Hippocampal formation (tissue), 2 donors: ENCODE measurements around the gene HES4.
"Not testable (repeated sequence)": the region's sequence is repeated elsewhere in the genome, so short reads cannot be mapped to it uniquely, and the experiment has no call there.

Source experiments
- DNase-seq, 2 donors: peaks; one replicate each; lab custom pipeline; 2025; lab: John Stamatoyannopoulos, UW

The HES4 gene

DNA sequence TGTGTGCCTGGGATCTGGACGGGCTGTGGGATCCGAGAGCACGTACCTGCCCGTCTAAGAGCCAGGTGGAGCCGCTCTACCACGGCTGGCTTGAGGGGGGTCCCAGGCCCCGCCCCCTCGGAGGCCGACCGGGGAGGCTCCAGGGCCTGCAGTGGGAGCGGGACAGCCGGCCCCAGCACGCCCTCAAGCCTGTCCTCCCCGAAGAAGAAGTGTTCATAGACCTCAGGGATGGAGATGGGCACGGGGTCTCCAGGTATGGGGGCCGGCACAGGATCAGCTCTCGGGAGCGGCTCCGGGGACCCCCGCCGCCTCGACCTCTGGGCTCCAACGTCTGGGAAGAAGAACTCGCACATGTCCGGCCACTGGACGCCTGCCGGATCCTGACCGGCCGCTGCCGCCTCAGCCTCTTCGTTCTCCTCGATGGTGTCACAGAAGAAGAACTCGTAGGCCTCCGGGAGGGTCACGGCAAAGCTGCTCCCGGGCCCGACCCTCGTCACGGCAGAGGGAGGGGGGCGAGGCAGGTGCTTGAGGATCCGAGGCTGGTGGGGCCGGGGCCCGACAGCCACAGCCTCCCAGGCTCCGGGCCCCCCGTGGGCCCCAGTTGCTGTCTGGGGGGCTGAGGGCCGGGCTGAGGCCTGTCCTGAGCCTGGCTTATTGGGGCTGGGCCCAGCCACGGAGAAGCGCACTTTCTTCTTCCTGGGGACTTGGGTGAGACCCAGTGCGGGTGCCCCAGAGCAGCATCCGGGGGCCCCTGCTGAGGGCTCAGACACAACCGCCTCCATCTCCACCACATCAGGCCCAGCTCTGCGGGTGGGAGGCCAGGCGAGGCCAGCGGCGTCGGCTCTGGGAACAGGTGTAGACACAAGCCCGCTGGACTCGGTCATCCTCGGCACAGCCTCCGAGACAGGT lies 20.8 kb downstream of the HES4 start:
- no peak for DNase-seq

DNA sequence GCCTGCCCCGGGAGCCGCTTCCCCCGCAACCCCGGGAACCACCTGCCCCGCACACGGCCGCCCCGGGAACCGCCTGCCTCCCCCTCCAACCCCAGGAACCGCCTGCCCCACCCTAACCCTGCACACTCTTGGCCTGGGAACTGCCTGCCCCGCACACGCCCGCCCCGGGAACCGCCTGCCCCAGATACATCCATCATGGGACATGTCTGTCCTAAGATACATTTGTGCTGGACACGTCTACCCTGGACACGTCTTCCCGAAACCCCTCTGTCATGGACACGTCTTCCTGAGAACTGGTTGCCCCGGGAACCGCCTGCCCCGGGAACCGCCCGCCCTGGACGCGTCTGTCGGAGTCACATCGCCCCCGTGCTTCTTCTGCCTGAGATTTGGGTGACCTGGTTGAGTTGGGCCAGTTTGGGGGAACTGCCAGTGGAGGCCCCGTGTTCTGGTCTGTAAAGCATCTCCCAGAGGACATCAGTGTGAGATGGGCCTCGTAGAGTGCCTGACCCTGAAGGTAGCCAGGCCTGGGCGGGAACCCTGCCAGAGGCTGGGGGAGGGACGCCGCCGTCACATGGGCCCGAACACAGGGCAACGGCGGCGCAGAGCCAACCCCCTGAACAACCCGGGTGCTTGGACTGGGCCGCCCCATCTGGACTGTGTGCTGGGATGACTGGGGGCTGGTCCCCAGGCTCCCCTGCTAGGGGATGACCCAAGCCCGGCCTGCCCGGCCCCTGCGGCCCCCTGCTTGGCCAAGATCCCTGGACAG lies 21.6 kb downstream of the HES4 start:
- DNase-seq, result no peak

DNA sequence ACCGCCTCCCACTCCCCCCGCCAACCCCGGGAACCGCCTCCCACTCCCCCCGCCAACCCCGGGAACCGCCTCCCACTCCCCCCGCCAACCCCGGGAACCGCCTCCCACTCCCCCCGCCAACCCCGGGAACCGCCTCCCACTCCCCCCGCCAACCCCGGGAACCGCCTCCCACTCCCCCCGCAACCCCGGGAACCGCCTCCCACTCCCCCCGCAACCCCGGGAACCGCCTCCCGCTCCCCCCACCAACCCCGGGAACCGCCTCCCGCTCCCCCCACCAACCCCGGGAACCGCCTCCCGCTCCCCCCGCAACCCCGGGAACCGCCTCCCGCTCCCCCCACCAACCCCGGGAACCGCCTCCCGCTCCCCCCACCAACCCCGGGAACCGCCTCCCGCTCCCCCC lies 23.1 kb downstream of the HES4 start:
- not testable (repeated sequence) for DNase-seq

DNA sequence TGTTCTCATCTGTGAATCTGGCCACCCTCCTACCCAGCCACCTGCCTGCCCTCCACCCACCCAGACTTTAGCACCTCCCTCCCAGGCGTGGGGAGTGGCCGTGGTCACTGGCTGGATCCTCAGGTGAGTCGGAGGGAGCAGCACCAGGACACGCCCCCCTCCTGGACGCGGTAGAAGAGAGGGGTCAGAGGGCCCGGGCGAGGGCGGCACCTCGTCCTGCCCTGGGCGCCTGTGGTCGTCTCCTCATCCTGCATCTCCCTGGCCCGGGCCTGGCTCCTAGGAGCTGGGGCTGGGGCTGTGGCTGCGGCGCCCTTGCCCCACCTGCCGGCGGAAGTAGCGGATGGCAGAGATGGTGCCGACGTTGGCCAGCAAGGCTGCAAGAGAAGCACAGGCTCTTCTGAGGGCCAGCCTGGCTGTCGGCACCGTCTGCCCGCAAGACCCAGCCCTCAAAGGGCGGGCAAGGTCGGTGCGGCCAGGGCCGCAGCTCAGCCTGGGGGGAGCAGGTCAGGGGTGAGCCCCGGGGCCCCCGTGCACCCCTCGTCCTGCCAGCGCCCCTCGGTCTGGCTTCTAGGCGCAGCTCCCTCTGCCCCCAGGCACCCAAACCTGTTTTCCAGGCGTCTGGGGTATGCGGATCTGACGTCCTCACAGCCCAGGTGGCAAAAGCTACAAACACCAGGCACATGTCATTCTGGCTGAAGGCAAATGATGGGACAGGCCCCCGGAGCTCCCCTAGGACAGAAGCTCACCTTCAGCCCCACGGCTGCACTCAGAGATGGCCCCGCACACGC lies 23.8 kb downstream of the HES4 start:
- DNase-seq, result no peak

DNA sequence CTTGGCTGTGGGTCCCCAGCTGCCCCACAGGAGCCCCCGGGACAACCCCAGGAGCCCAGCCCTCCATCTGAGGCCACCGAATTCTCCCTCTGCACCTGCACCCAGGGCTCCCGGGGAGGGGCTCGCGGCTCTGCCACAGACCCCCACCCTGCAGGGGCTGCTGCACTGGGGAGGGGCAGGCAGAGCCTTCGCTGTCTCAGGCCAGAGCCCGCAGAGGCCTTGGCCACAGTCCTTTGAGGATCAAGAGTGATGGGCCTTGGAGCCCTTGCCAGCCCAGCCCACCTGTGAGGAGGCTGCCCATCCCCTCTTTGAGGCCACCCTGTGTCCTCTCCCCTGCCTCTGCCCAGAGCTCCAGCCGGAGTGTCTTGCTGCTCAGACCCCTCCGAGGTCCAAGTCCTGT lies 24.5 kb downstream of the HES4 start:
- no peak for DNase-seq

DNA sequence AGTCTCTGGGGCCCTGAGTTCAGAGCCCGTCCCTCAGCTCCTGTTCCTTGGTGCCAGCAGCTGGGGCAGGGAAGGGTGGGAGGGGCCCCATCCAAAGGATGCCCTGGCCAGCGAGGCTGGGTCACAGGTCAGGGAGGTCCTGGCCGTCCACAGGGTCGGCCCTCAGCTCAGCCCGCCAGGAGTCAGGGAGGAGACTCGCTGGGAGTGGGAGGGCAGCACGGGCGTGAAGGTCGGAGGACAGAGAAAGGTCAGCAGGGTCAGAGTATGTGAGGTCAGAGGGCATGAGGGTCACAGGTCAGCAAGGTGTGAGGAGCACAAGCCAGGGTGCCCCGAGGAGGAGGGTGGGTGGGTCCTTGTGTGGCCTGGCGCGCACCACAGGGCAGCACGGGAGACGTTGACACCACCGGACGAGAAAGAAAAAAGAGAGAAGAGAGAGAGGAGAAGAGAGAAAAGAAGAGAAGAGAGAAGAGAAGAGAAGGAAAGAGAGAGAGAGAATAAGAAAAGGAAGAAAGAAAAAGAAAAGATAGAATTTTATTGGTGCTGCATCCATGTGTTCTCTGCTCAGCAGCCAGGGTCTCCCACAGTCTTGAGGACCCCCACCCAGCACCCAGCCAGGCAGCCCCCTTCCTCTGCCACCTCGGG lies 25.1 kb downstream of the HES4 start:
- no peak for DNase-seq

DNA sequence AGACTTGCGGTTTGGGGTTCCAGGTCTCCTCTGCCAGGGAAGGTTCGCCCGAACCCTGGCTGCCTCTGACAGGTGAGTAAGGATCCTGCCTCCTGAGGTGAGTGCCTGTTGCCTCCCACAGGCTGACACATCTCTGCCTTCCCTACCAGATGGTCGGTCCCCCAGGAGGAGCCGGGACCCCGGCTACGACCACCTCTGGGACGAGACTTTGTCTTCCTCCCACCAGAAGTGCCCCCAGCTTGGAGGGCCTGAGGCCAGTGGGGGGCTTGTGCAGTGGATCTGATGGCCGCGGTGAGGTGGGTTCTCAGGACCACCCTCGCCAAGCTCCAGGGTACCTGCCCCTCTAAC lies 25.6 kb downstream of the HES4 start:
- no peak for DNase-seq

DNA sequence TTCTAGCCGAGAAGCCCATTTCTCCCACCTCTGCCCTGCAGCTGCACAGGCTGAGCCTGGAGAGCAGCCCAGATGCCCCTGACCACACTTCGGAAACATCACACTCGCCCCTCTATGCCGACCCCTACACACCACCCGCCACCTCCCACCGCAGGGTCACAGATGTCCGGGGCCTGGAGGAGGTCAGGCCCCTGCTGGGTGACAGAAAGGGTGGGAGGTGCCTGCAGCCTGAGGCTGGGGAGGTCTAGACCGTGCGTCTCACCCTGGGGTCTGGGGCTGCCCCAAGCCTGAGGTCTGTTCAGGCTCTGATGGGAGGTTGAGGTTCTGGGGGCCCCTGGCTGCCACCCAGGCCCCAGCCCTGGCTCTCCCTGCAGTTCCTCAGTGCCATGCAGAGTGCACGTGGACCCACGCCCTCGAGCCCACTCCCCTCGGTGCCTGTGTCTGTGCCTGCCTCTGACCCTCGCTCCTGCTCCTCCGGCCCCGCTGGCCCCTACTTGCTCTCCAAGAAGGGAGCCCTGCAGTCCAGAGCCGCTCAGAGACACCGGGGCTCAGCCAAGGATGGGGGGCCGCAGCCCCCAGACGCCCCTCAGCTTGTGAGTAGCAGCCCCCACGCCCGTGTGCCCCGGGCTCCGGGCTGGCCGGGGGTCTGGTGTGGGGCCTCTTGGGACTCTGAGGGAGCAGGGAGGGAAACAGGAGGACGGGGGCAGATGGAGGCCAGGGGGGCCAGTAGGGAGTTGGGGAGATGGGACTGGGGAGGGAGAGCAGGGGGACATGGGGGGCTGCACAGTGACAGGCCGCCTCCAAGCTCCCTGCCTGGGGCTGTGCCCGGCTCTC lies 26.2 kb downstream of the HES4 start:
- no peak for DNase-seq

DNA sequence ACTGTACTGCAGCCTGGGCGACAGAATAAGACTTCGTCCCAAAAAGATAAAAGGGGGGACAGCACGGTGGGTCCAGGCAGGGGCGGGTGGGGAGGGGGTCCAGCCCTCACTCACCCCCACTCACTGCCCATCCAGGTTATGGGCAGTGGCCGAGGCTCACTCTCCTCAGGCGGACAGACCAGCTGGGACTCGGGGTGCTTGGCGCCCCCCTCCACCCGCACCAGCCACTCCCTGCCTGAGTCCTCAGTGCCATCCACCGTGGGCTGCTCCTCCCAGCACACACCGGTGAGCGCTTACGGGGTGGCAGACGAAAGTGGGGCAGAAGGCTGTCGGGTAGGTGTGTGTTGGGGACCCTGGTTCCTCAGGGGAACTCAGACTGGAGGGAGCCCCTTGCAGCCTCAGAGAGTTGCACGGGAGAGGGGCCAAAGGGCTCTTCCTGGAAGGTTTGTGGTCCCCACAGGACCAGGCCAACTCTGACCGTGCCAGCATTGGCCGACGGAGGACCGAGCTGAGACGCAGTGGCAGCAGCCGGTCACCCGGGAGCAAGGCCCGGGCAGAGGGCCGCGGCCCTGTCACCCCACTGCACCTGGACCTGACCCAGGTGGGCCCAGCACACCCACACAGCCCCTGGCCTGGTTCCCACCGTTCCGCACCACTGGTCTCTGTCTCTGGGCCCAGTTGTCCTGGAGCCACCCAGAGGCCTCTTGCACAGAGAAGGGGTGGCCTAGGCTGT lies 27.0 kb downstream of the HES4 start:
- DNase-seq, result no peak

DNA sequence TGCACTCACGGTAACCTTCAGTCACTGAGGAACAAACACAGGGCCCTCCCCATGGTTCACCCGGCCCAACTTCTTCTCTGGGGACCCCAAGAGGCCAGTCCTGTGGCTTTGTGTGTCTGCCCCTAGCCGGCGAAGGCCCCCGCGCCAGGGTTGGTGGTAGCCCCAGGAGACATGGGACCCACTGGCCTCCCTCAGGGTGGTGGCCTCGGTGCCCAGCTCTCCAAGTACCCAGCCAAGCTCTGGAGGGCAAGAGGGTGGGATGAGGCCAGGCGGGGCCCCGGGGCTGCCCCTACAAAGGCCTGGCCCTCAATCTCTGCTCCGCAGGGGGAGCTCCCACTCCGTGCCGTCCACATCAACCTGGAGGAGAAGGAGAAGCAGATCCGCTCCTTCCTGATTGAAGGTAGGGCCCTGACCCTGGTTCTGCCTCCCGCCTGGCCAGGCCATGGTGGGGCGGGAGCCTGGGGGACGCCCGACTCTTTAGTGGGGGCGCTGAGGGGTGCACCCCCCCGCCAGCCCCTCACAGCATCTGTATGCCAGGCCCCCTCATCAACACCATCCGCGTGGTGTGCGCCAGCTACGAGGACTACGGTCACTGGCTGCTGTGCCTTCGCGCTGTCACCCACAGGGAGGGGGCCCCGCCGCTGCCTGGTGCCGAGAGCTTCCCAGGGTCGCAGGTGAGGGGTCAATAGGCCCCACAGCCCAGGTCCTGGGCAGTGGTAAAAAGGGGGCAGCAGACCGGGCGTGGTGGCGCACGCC lies 28.0 kb downstream of the HES4 start:
- DNase-seq, result no peak

DNA sequence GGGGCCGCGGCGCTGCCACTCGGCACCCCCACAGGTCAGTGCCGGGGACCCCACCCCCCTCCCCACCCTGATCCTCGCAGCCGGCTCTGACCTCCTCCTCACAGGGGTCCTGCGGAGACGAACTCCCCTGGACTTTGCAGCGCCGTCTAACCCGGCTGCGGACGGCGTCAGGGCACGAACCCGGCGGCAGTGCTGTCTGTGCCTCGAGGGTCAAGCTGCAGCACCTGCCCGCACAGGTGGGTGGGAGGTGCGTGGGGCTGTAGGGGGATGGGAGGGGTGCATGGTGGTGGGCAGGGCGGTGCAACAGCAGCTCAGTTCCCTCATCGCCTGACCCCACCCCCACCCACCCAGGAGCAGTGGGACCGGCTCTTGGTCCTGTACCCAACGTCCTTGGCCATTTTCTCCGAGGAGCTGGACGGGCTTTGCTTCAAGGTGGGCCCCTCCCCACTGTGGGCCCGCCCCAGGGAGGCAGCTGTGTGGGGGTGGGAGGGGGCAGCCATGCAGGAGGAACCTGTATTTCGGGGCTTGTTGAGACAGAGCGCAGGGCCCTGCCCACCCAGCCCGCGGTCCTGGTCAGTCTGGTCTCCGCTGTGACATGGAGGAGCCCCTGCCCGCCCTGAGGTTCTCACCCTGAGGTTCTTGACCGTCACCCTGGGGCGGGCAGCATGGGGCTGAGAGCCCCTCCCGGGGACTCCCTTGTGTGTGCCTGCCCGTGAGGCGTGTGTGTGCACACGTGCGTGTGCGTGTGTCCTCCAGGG lies 28.7 kb downstream of the HES4 start:
- DNase-seq, result no peak

DNA sequence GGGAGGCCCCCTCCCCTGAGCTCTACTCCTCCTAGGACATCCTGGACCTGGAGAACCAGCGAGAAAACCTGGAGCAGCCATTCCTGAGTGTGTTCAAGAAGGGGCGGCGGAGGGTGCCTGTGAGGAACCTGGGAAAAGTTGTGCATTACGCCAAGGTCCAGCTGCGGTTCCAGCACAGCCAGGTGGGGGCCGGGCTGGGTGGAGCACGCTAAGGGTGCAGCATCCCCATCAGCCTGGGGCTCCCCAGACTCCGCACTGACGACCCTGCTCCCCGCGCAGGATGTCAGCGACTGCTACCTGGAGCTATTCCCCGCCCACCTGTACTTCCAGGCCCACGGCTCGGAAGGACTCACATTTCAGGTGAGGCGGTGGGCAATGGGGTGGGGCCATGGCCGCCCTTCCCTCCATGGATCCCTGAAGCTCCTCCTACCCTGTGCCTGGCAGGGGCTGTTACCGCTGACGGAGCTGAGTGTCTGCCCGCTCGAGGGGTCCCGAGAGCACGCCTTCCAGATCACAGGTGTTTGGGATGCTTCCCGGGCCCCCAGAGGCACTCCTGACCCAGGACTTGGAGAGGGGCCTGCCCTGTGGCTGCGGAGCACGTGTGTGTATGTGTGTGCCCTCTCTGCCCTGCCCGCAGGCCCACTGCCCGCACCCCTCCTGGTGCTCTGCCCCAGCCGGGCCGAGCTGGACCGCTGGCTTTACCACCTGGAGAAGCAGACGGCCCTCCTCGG lies 29.5 kb downstream of the HES4 start:
- no peak for DNase-seq

DNA sequence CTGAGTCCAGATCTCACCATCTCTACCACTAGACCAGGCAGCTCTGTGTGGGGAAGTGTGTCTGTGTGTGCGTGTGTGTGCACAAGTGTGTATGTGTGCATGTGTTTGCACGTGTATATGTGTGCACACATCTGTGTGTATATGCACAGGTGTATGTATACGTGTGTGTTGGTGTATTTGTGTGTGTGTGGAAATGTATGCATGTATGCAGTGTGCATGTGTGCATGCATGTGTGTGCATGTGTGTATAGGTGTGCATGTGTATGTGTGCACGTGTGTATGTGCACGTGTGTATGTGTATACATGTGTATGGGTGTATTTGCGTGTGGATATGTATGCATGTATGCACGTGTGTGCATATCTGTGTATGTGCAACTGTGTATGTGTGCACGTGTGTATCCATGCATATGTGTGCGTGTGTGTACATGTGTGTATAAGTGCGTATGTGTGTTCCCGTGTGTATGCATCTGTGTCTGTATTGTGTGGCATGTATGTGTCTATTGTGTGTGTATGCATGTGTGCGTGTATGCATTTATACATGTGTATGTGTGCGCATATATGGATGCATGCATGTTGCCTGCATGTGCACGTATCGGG lies 30.5 kb downstream of the HES4 start:
- DNase-seq, result no peak

DNA sequence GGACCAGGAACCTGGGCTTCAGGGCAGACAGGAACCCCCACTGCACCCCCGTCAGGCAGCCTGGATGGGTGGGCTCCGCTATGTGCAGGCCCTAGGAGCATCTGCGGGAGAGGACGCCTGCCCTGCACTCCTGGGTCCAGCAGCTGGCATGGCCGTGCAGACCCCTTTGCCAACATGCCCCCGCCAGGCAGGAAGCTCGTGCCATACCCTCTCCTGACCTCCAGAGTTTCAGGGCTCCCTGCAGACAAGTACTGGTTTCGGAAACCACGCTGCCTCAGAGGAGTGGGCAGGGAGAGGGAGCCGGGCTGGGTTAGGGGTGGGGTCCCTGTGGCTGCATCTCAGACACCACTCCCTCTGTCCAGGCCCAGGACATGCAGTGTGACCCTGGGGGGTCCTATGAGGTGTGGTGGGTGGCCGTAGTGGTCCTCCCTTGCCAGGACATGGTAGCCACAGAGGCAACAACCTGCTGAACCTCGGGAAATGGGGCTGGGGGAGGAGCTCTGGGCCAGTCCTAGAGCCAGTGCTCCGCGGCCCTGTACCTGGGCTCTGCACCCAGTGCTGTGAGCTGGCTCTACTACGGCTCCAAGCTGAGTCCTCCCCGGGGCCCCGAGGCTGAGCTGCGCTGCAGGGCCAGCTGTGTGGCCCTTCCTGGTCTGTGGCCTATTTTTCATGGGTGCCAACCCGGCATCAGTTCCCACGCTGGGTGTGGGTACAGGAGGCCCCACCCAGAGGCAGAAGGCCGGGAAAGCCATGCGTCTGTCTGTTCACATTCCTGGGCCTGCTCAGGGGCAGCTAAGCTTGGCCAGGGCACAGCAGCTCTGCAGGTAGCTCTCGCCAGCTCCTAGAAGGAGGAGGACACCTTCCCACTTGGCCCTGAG lies 32.2 kb downstream of the HES4 start:
- no peak for DNase-seq

DNA sequence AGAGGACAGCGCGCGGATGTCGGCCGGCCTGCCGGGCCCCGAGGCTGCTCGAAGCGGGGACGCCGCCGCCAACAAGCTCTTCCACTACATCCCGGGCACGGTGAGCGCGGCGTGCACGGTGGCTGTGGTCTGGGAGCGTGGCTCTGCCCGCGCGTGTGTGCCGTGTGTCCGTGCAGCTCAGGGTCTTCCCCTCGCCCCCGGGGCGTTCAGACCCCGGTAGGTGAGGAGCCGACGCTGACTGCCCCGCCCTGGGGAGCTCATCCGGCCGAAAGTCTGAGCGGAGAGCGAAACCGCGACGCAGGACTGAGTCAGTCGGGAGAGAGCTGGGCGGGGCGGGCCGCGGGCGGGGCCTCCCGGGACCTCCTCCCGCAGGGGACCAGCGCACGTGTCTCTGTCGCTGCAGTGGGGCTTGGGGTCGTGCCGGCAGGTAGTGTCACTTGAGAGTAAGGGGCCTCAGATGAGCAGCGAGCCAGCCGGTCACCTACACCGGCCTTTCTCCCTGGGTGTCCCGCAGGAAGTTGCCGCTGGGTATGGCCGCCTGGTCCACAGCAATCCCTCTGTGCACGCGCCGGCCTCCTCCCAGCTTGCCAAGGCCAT lies 33.1 kb downstream of the HES4 start:
- DNase-seq, result no peak

DNA sequence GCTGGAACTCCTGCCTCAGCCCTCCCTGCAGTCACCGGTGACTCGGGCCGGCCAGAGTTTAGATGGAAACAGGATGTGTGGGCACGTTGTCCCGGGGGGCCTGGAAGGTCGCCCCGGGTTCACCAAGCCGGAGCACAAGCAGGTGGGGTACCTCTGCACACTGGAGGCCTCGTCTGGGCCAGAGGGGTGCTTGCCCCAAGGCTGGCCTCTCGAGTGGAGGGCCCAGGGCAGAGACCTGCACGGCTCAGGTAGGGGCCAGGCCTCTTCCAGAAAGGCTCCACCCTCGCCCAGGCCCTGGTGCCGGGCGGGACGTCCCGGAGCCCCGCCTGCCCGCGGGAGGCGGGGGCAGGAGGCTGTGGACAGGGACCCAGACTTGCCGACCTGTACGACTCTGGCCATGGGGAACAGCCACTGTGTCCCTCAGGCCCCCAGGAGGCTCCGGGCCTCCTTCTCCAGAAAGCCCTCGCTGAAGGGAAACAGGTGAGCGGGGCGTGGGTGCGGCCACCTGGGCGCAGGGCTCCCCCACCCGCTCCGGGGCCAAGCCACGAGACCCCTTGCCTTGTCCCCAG lies 33.7 kb downstream of the HES4 start, which contains the start of gene PLEKHN1:
PLEKHN1 (plus strand) TSS at position 348 of the 569 bp plus-strand sequence; CDS start at position 398, 50 bp downstream.
- no peak for DNase-seq
